GM18520 (cell line): ENCODE results near the gene DNAH11.
"Not testable (repeated sequence)": the region's sequence is repeated elsewhere in the genome, so short reads cannot be mapped to it uniquely, and the experiment has no call there.

Source experiments
- ATAC-seq: cut with Tn5 transposase; IDR thresholded peaks from one replicate; pipeline ENCODE4 v1.9.1; 2021; ENCODE audit not compliant: unreplicated experiment

The DNAH11 gene

GRCh38 chr7:21869785-21870402 lies 327.1 kb downstream of the DNAH11 start:
- ATAC-seq, result no peak

- ATAC-seq, result no peak
These were observed 340.2 kb downstream of the DNAH11 start for GRCh38 chr7:21883069-21883468.

DNA sequence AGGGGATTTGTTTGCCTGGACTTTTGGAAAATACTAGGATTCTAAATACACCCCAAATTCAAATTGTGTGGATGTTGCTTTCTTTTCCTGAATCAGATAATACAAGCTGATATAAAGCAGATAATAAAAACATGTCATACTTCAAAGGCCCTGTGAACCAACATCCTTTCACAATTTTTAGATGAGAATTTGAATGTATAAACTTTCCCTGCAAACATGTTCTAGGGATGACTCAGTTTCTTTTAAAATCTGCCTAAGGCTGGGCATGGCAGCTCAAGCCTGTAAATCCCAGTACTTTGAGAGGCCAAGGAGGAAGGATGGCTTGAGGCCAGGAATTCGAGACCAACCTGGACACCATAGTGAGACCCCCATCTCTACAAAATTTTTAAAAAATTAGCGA lies 340.7 kb downstream of the DNAH11 start:
- not testable (repeated sequence) for ATAC-seq

GRCh38 chr7:21884496-21884895 lies 341.7 kb downstream of the DNAH11 start:
- ATAC-seq, result no peak

DNA sequence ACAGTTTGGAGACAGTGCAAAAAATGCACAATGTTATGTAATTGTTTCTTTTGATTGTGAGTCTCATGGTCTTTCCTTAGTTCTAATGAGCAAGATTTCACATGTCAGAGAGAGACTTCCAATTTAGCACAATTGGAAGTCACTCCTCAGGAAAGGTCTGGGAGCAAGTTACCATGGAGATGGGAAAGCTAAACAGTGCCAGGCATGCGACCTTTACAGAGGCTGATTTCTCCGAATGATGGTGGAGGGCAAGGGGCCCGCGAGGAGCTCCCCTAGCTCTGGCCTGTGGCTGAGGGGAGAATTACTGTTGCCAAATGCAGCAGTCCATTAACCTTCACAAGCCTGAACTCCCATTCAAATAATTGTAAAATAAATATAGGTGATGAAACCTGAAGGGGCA lies 343.6 kb downstream of the DNAH11 start:
- no peak for ATAC-seq

GRCh38 chr7:21887353-21887752 lies 344.5 kb downstream of the DNAH11 start:
- no peak for ATAC-seq

- no peak for ATAC-seq
These were observed 344.9 kb downstream of the DNAH11 start for GRCh38 chr7:21887779-21888178.

DNA sequence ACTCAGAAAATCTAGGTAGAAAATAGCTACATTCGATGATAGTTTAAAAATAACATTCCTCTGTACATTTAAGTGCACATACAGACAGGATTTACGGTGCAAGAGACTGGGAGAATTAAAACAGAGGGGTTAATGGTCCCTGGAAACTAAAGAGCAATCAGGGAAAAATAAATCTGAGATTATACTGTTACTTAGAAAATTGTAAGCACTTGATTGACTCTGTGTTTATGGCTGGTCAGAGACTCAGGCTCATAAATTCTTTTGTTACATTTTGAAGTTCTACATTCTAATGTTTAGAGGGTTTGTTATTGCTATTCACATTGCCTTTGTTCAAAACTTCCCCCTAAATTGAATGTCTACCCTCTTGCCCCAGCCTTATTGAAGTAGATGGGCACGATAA lies 348.5 kb downstream of the DNAH11 start:
- ATAC-seq, result no peak

DNA sequence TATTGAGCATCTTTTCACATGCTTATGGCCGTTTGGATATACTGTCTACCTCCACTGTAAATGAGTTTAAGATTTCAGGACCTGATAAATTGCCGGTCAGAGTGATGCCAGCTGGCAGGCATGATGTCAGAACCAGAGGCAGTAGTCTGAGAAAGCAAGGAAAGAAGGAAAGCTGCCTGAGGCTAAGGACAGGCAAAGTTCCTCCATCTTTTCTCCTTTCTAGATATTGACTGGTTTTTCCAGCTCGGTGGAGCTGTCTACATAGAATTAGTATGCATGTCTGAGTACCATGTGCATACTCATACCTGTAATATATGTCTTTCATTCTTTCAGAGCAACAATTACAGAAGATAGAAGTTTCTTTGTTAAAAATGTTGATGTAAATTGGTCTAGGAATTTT lies 350.6 kb downstream of the DNAH11 start:
- no peak for ATAC-seq

DNA sequence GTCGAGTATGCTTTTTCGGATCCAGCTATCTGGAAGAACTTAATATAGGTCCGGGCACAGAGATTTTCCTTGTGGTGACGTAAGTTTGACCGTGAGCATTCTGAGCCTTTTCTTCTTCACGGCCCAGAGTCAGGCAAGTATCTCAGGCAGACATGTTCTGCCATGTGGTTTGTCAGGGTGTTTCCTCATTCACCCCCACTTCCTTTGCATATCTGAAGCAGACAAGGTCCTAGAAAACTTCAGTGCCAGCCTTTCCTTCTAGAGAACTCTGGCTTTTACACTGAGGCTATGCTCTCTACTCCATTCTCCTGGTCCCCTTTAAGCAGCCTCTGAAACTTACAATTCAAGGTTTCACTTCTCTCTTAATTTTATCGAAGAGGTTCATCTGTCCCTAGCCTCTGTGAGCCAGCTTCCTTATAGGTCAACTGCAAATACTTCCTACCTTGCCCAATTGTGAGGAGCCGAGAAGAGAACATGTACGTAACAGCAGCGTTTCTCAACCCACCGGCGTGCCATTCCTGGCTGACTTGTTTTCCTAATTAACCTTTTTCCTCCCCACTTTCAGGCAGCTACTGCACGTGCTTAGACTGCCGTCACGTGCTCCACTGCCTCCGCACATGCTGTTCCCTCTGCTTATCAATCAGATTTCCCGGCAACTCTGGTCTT lies 355.6 kb downstream of the DNAH11 start:
- peak; percentile 59 for ATAC-seq

DNA sequence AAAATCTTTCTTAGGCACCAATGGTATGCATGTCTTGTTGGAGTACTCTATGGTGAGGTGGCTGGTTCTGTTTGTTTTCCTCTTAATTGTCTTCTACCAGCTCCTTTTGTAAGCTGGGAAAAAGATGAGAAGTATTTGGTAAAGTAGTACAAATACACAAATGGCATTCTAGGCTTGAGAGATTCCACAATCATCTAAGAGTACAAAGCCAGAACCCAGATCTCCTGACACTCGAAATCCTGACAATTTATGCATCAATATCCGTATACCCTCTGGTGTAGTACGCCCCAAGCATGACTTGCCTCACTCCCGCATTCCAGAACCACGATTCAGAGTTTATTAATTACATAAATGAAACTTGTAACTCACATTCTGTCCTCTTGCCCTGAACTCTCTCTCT lies 359.4 kb downstream of the DNAH11 start:
- no peak for ATAC-seq

- no peak for ATAC-seq
These were observed 360.4 kb downstream of the DNAH11 start for GRCh38 chr7:21903020-21903786.

DNA sequence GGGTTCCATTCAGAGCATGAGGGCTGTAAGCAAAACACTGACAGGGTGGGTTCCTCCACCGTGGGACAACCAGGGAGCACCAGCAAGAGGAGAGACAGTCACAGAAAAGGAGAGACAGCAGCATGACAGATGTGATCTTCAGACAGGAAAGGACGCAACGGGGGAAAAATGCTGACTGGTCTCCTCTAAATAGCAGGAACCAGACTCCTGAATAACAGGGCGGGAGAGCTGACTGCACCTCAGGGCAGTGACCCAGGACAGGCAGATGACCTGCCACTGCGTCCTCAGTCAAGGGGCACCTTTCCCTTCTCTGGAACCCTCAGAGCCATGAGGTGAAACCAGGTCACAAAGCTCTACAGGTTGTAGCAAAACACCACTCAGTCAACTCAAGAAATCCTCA lies 365.9 kb downstream of the DNAH11 start:
- no peak for ATAC-seq

GRCh38 chr7:21910253-21910652 lies 367.4 kb downstream of the DNAH11 start:
- ATAC-seq, result no peak

DNA sequence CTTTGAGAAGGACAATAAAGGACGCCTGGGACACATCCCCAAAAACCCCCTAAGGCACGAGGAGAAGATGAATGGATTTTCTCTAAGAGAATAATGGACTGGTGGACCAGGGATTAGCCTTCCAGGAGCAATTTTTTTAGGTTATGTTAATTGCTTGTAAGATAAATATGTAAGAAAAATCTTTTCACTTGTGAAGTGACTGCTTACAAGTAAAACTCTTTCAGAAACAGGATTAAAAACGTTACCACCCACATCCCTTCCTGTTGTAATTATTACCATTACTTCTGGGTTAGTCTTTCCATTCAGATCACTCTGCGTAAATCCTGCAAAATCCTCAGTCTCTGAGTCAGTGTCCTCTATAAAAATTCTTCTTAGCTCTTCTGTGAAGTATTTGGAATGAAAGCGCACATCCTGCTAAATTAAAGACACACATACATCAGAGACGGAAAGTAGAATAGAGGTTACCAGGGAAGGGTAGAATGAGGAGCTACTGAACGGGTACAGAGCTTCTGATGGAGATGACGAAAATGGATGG lies 368.6 kb downstream of the DNAH11 start:
- no peak for ATAC-seq

DNA sequence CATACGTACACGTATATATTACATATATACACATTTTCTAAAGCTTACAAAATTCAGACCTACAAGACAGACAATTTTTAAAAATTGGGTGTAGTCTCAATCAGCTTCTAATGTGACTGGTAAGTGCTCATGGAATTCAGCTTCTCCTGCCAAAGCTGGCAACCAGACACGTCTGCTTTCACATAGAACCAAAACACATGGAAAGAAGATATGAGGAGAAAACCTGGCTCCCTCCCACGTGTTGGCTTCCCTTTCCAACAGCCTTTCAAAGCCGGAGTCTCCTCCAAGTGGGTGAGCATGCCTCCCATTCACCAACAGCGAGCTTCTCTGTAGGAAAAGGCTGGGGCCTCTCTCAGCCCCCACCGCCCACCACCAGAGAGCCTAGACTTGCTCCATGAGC lies 369.5 kb downstream of the DNAH11 start:
- ATAC-seq, result no peak

DNA sequence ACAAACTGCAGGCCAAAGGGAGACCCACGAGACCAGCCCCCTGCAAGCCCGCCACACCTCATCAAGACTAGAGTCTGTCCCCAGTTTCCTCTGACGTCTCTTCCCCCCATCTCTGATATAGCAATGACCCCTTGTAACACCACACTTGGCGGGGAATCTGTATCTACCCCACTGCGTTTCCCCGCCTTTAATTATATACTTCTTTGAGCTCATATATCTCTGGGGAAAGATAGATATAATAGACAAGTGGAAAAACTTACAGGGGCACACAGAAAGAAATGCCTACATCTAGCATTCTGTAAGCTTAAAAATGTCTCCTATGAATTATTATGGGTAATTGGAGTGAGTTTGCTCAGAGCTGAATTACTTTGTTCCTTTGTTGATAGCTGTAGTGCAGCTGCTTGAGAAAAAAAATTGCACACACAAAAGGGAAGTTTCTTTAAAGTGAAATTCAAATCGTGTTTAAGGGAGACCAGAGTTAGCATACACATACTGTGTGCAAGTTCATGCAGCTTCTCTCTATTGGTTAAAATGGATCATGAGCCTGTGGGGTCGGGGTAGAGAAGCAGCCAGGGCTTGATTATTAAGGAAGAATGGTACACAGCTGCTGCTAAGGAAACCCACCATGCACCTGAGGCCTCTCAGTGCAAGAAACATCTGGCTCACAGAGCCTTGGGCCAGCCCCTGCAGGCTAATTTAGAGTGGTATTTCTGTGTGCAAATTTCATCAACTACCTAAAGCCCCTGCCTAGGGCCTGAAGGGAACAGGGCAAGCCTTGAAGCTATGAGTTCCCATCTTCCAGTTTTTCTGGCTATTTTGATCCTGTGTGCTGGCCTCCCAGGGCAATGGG lies 370.3 kb downstream of the DNAH11 start:
- ATAC-seq, result no peak

DNA sequence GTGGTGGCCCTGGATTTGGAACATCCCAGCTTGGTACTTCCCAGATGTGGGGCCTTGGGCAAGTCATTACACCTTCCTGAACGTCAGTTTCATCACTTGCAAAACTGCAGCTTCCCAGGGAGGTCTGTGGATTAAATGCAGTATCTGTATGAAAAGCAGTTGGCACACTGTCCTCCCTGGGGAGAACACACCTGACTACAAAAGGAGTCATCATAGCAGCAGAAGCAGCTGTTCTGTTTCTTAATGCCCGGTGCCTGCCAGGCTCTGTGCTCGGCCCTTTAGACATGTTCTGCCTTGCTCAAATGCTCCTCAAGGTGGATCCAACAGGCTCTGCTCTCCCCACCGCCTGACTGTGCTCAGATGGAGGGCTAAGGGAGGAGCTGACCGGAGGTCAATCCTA lies 371.8 kb downstream of the DNAH11 start:
- ATAC-seq, result no peak

DNA sequence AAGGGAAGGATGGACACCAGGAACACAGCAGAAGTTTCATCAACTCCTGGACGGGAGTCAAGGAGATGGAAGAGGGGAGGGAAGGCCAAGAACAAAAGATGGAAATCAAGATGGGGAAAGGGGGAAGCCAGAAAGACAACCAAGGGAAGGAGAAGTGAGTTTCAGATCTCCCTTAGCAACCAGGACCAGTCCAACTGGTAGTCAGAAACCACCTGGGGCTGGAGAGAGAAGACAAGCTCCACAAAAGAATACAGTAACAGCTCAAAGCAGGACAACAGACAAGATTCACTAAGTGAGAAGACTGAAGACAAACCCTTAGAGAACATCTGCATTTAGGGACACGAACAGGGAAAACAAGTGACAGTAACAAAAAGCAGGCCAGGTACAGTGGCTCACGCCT lies 372.3 kb downstream of the DNAH11 start:
- ATAC-seq, result no peak

GRCh38 chr7:21916176-21916575 lies 373.3 kb downstream of the DNAH11 start:
- no peak for ATAC-seq

- no peak for ATAC-seq
These were observed 373.8 kb downstream of the DNAH11 start for GRCh38 chr7:21916629-21917028.
